Activated naive CD8-positive, alpha-beta T cell treated with anti-CD3 and anti-CD28 coated beads, Interleukin-2, amount 50 U/mL, for 16 hours (primary cell): ENCODE data around the gene ESRP2.

Experiments
- DNase-seq: peaks from one replicate; pipeline ENCODE4 v3.0.0-alpha.2; 2020; ENCODE audit warnings: low read depth, low spot score

ESRP2 gene

DNA sequence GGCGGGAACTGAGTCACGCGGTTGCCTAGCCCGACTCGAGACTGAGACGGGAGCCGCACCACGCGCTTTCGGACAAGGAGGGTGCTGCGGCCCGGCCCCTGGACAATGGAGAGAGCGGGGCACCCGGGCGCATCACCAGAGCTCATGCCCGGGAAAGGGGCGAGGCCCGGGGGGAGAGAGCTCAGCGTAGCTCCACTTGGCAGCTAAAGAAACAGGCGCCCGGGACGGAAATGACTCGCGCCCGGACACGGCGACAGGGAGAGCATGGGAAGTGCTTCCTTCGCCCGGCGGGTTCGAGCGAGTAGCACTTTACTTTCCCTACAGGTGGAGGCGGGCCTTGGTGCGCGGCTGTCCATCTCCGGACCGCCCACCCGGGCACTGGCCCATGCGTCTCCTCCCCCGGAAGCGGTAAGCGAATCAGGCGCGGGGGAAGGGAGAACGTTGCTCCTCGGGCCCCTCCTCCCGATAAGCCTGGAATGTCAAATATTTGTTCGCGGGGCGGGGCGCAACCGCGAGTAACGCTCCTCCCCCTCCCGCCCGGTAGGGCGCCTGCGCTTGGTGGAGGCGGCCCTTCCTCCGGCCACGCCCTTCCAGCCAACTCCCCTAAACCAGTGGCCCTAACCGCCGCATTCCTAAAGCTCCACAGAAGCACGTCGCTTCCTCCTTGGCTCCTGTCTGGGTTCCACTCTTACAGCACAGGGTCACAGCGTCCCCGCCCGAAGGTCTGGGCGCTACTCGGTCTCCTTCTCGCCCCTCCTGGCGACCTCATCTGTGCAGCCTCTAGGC is 1.5 kb upstream of the ESRP2 start:
- peak; percentile 75 for DNase-seq

DNA sequence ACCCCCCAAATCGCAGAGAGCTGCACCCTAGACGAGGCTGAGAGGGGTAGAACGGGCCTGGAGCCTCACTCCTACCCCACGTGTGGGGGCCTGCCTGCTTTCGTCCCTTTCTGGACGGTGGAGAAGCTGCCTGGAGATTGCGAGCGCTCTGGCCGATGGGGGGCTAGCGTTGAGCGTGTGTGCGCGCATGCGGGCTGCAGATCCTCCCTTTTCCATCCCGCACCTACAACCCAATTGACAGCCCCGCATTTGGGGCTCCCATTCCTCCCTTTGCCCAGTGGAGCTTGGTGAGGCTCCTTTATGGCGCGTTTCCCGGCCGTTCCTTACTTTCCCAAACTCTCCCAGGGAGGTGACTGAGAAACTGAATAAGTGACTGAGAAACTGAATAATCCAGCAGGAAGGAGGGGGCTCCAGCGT is 907 bp upstream of the ESRP2 start:
- no peak for DNase-seq

- no peak for DNase-seq
Observed at GRCh38 chr16:68236137-68236825, 354 bp upstream of the ESRP2 start.

GRCh38 chr16:68235108-68235886 is 630 bp downstream of the ESRP2 start:
- DNase-seq, result no peak

- no peak for DNase-seq
Observed at GRCh38 chr16:68234188-68235107, 1.5 kb downstream of the ESRP2 start.

GRCh38 chr16:68233835-68234187 is 2.1 kb downstream of the ESRP2 start:
- no peak for DNase-seq

DNA sequence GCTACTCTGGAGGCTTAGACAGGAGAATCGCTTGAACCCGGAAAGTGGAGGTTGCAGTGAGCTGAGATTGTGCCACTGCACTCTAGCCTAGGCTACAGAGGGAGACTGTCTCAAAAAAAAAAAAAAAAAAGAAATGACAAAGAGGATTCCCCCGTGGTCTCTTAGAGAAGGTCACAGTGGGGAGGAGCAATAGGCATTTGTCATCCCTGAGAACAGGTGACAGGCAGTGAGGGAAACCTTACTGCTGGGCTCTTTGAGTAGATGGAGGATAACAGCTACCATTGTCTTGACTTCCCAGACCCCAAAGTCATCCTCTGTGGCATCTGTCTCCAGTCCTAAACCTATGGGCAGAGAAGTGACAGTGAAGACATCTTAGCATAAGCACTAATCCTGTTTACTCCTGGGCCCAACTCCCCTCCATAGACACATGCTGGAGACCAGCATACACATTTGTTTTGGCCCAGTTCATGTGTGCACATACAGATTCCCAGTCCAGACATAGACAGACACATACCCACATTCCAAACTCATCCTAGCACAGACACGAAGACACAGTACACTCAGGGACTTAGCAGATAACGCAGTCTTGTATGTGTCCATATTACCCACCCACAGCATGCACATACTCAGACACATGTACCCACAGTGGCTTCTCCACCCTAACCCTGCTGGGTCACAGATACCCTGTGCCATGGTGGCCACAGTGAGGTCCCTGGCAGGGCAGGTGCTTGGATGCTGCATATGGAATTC is 2.7 kb downstream of the ESRP2 start:
- DNase-seq, result no peak

GRCh38 chr16:68232335-68232734 is 3.6 kb downstream of the ESRP2 start:
- DNase-seq, result no peak

DNA sequence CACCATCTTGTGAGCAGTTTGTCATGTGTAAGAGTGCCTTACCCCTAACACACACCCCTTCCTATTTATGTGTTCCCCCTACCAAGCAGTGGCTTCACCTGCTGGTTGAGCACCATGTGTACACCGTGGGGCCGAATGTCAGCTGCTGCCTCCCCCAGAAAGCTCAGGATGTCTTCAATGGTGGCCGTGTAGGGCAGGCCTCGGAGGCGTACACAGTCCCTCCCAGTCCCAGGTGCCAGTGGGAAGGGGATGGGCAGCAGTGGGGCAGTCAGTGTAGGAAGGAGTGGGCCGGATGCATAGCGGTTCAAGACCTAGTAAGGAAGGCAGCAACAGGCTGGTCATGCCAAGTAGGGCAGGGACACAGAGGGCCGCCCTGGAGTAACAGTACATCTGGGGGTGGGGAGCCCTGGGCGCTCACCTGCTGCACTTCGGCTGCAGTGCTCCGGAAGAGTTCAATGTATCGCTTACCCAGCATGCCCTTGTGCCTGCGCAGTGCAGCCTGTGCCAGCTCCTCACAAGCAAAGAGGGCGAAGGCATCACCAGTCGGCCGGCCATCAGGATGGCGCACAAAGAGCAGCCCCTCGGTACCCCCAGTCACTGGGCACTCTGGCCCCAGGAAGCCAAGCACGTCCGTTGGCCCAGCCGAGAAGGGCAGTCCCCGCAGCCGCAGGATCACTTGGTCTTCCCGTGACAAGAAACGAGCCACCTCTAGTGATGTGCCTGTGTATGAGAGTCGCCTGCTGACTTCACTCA is 4.4 kb downstream of the ESRP2 start:
- no peak for DNase-seq

DNA sequence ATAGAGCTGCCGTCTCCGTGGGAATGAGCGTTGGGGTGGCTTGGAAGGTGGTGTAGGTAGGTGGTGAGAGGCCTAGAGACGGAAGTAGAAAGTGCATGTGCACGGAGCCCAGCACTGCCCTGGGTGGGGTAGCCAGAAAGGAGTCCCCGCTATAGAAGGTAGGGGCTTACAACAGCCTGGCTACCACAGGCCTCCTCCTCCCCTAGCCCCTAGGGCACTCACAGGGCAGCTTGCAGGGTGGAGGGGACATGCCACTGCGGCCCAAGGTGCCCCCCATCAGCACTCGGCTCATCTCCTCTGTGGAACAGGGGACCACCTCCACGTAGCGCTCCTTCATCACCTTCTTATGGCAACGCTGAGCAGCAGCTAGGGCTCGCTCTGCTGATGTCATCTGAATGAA is 5.0 kb downstream of the ESRP2 start:
- no peak for DNase-seq

GRCh38 chr16:68230176-68230571 is 5.8 kb downstream of the ESRP2 start:
- DNase-seq, result no peak

DNA sequence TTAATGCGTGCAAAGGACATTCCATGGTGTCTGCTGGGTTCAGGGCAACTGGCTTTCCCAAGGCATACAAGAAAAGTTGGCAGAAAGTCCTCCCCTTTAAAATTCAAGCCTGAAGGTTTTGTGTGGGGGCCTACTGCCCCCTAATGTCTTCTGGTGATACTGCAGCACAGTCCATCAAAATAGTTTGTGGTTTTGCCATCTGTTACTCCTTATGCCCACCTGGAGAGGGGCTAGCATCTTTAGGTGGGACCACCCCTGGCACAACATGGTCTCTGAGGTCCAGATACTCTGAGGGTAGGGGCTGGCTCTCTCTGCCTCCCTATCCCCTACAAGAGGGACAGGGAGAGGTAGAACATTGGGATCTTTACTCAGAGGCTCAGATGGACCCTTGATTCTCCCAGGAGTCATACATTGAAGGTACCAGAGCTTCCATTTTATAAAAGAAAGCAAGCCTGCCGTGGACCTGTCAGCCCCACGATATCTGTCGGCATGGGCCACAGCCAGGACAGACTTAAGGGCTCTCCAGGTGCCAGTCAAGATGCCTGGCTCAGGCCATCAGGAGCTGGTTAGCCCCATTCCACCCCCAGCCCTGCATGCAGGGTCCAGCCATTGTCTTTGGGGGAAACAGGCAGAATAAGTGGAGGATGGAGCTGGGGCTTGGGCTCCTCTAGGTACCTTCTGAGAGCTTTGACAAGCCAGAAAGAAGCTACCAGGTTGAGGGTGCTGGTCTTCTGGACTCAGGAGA is 6.3 kb downstream of the ESRP2 start:
- DNase-seq, result no peak

DNA sequence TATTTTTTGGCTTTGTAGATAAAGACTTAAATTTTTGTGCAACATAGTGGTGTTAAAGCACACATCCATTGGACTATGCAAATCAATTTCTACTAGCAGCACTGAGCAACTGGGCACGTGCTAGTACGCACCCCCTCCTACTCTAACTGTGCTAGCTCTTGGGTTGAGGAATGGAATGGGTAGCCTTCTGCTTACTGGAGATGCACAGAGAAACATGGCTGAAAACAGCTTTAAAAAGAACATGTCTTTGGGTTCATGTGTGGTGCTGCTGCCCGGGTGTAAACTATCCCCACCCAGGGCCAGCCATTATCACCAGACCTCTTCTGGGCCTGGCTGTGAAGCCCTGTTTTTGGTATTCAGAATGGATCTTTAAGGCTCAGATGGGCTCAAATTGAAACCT is 7.3 kb downstream of the ESRP2 start:
- DNase-seq, result no peak

- DNase-seq, result no peak
Observed at GRCh38 chr16:68227850-68228553, 7.9 kb downstream of the ESRP2 start.

DNA sequence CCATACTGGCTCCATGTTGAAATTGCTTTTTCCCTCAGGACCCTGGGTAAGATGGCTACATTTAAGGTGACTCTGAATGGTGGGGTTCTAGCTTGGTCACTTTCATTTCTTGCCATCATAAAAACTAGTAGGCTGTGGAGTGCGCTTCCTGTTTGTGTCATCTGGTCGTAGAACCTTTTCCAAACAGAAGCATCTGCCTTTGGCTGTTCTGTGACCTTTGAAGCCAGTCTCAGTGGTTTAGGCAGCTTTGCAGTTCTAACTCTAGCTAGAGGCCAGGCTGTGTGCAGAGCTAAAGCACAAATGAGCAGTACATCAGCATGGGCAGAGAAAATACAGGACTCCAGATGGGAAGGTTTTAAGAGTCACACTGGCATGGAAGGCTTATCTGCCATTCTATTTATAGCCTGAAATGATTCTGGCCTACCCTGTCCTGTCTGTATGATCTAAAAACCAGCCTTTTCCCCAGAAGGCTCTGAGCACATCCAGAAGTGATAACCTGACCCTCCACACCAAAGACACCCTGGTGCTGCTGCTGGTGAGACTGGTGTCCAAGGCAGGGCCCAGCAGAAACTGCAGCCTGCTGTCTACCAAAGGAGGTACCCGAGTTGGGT is 8.6 kb downstream of the ESRP2 start:
- no peak for DNase-seq

- no peak for DNase-seq
Observed at GRCh38 chr16:68226116-68226515, 9.8 kb downstream of the ESRP2 start.

- DNase-seq, result no peak
Observed at GRCh38 chr16:68223072-68223471, 12.9 kb downstream of the ESRP2 start.

DNA sequence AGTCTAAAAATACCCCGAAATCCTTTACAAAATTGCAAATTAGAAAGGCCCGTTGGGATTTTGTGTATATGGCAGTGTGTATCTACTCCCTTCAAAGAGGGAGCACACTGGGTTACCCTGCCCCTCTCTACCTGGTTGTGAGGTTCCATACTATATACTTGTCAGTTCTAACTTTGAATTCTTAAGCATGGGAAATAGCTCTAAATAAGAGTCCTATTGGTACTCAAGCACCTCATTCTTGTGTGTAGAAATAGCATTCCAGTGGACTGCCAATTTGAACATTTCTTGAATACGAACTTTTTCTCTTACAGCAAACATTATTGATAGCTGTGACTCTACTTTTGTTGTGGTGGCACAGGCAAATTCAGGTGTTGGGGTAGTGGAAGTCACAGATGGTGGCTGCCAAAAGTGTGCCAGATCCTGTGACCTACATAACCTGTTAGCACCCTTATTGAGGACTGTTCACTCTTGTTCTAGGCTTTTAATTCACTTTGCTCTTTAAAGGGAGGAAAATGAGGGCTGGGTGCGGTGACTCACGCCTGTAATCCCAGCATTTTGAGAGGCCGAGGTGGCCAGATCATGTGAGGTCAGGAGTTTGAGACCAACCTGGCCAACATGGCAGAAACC is 16.1 kb downstream of the ESRP2 start:
- DNase-seq, result no peak
